Gastrocnemius medialis (tissue), 4 donors: ENCODE data around the gene SWI5. TPM values are rescaled to one million over a fixed set of nuclear protein-coding genes. Genes with fewer than 3 reads are reported as not detected.
"Not testable (repeated sequence)": the region's sequence is repeated elsewhere in the genome, so short reads cannot be mapped to it uniquely, and the experiment has no call there.

ENCODE experiments used
- ATAC-seq, 2 donors: fragments of 150-250 bp; one replicate each; pipeline ENCODE4 v1.9.1; 2016
- DNase-seq, 2 donors: peaks; one replicate each; pipeline ENCODE4 v3.0.0-alpha.2; 2019
- H3K27ac ChIP-seq, 4 donors: fragments of 200-600 bp; sonication (generic); 1 replicate in 1 of 4; 2 replicates in 3 of 4; pipeline ENCODE4 v1.5.1; 2016 to 2018; ENCODE audit warnings: mild to moderate bottlenecking in 2 of 4, moderate library complexity in 1 of 4
- H3K27me3 ChIP-seq, 3 donors: fragments of 200-600 bp; sonication (generic) in 2 of 3; 1 replicate in 1 of 3; 2 replicates in 2 of 3; pipeline versions ENCODE4 v1.5.1 to v1.6.0; 2016 to 2019; ENCODE audit warnings: mild to moderate bottlenecking in 1 of 3, moderate library complexity in 1 of 3
- H3K36me3 ChIP-seq, 2 donors: fragments of 200-600 bp; sonication (generic) in 1 of 2; one replicate each; pipeline ENCODE4 v1.5.1; 2017 to 2018
- H3K4me1 ChIP-seq, 2 donors: fragments of 200-600 bp; sonication (generic) in 1 of 2; one replicate each; pipeline ENCODE4 v1.5.1; 2016 to 2017; ENCODE audit warnings: mild to moderate bottlenecking in 2 of 2
- H3K4me3 ChIP-seq, 4 donors: fragments of 200-600 bp; sonication (generic) in 3 of 4; 1 replicate in 1 of 4; 2 replicates in 3 of 4; pipeline ENCODE4 v1.5.1; 2016 to 2019; ENCODE audit warnings: mild to moderate bottlenecking in 2 of 4
- H3K9me3 ChIP-seq, 3 donors: fragments of 200-600 bp; sonication (generic) in 2 of 3; 1 replicate in 1 of 3; 2 replicates in 2 of 3; pipeline ENCODE4 v1.5.1; 2016 to 2019
- POLR2A ChIP-seq, 2 donors: fragments of 450-650 bp; IDR thresholded peaks; one replicate each; pipeline ENCODE4 v1.6.1; 2017; ENCODE audit warnings: antibody characterized with exemption in 2 of 2, mild to moderate bottlenecking in 2 of 2, moderate library complexity in 2 of 2
- in situ Hi-C, 4 donors: fragments of 200-750 bp; cut with MboI; loops; one replicate each; pipeline versions ENCODE4 v1.15.0 to v1.8.0; 2017; ENCODE audit warnings: low sequenced_read_pairs in 4 of 4
- intact Hi-C: fragments of 100-400 bp; cut with DNase I; formaldehyde crosslinking; loops from one replicate; pipeline ENCODE4 v1.15.1; 2023; ENCODE audit warnings: low total_unique reads
- total RNA-seq, 4 donors: library from RNA; depleted of rRNA; stranded (reverse); fragments of >200 nt; gene quantifications; one replicate each; pipeline versions ENCODE4 v1.1.0 to v1.2.3, GENCODE V29; 2016
- TF ChIP-seq, protein P1 (sequence below), 5 experiments: fragments of 450-650 bp in 3 of 5; fragments of 200-600 bp in 2 of 5; sonication (generic) in 2 of 5; IDR thresholded peaks in 4 of 5; conservative IDR thresholded peaks in 1 of 5; 1 replicate in 4 of 5; 2 replicates in 1 of 5; pipeline ENCODE4 v1.5.1; 2016 to 2019; ENCODE audit warnings: antibody characterized with exemption in 5 of 5, mild to moderate bottlenecking in 3 of 5, moderate library complexity in 3 of 5

The SWI5 gene
- total RNA-seq, result 10 to 100 TPM; 12.7 to 23.8 (median 13.5) TPM

DNA sequence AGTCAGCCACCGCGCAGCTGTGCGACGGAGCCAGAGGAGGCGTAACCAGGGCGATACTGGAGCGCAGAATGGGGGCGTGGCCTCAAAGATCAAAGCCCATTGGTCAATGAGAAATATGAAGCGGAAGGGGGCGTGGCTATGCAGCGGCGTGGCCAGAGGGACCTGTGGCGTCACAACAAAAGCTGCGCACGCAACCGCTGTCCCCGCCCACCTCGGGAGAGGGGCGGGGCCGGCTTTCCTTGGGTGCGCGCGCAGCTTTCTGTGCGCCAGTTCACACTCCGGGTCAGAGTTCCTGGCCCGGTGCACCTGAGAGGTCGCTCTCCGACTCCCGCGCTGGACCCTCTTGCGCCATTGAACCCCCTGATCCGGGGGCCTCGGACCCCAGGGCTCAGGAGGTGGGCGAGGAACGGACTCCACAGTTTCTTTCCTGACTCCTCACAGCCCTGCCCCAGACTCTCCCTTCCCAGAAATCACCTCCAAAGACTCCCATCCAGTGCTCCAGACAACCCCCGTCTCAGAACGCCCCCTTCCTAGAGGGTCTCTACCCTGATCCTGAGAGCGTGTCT is at the start of gene SWI5:
SWI5 (plus strand) TSS at position 269 of the 566 bp plus-strand sequence.
- Histone ChIP-seq H3K4me1 (peaks cover 19 to 29% of the 10 kb centered on the region in 2 donors), H3K27me3 (no peaks in the 10 kb centered on the region), H3K27ac (peak within 1 kb of the TSS; percentile 91 to 93 (median 92)), H3K4me3 (peak within 1 kb of the TSS; percentile 85 to 99 (median 94)), H3K36me3 (peaks cover 0 to 31% of the 10 kb centered on the region in 2 donors), H3K9me3 (no peaks in the 10 kb centered on the region)
- peak; percentile 94 to 97 for ATAC-seq
- TF ChIP-seq, protein P1, sequence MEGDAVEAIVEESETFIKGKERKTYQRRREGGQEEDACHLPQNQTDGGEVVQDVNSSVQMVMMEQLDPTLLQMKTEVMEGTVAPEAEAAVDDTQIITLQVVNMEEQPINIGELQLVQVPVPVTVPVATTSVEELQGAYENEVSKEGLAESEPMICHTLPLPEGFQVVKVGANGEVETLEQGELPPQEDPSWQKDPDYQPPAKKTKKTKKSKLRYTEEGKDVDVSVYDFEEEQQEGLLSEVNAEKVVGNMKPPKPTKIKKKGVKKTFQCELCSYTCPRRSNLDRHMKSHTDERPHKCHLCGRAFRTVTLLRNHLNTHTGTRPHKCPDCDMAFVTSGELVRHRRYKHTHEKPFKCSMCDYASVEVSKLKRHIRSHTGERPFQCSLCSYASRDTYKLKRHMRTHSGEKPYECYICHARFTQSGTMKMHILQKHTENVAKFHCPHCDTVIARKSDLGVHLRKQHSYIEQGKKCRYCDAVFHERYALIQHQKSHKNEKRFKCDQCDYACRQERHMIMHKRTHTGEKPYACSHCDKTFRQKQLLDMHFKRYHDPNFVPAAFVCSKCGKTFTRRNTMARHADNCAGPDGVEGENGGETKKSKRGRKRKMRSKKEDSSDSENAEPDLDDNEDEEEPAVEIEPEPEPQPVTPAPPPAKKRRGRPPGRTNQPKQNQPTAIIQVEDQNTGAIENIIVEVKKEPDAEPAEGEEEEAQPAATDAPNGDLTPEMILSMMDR (IDR thresholded peaks at IDR 0.05 in 4 of 5, conservative IDR thresholded peaks at IDR 0.05 in 1 of 5), result no peak
- peak; percentile 91 to 95 for TF ChIP-seq POLR2A (IDR thresholded peaks at IDR 0.05)
- in situ Hi-C loops, result no loop called here
- peak; percentile 100 for DNase-seq
- intact Hi-C loops, result loop anchor here (1.0 to 2.0 kb wide), 2 partner anchors 47 to 63 kb away; partner anchors contain the start of genes COQ4 and TRUB2

- H3K27ac ChIP-seq, result no peak overlapping the region
- no peak for ATAC-seq
- in situ Hi-C loops, result no loop called here
- H3K4me3 ChIP-seq, result no peak overlapping the region
- intact Hi-C loops, result no loop called here
- no peaks in the 10 kb centered on the region for H3K4me1 ChIP-seq
- TF ChIP-seq POLR2A (IDR thresholded peaks at IDR 0.05), result no peak
- TF ChIP-seq, protein P1 (IDR thresholded peaks at IDR 0.05 in 4 of 5, conservative IDR thresholded peaks at IDR 0.05 in 1 of 5), result no peak
- no peaks in the 10 kb centered on the region for H3K27me3 ChIP-seq
- no peaks in the 10 kb centered on the region for H3K36me3 ChIP-seq
- no peak for DNase-seq
- no peaks in the 10 kb centered on the region for H3K9me3 ChIP-seq
These were observed 49.7 kb upstream of the SWI5 start for GRCh38 chr9:128226412-128226801.

GRCh38 chr9:128230897-128231296 is 45.2 kb upstream of the SWI5 start:
- ATAC-seq, in situ Hi-C loops, intact Hi-C loops: not testable (repeated sequence)

GRCh38 chr9:128231638-128232527 is 44.2 kb upstream of the SWI5 start:
- Histone ChIP-seq H3K27me3 (no peaks in the 10 kb centered on the region), H3K27ac (peak overlapping the region in 2 of 4 donors; percentile 10 to 33), H3K36me3 (no peaks in the 10 kb centered on the region), H3K9me3 (no peaks in the 10 kb centered on the region), H3K4me3 (no peak overlapping the region), H3K4me1 (no peaks in the 10 kb centered on the region)
- in situ Hi-C loops, result no loop called here
- ATAC-seq (peak; percentile 68 to 82), DNase-seq (peak in 1 of 2 donors; percentile 51)
- no peak for TF ChIP-seq POLR2A (IDR thresholded peaks at IDR 0.05)
- TF ChIP-seq, protein P1 (IDR thresholded peaks at IDR 0.05 in 4 of 5, conservative IDR thresholded peaks at IDR 0.05 in 1 of 5), result no peak
- intact Hi-C loops, result no loop called here

More at GRCh38 chr9:128230897-128231296, 45.2 kb upstream of the SWI5 start:
- not testable (repeated sequence) for H3K27ac ChIP-seq, H3K9me3 ChIP-seq, H3K4me3 ChIP-seq, H3K27me3 ChIP-seq, H3K4me1 ChIP-seq, H3K36me3 ChIP-seq, DNase-seq
